K562 (cell line): ENCODE data around the gene IFI27L2.

Experiments used
- ETV5 ChIP-seq: sonication (generic); formaldehyde crosslinking; IDR thresholded peaks from 2 replicates; pipeline ENCODE4 v1.4.0; 2020; ENCODE audit warnings: low read depth, mild to moderate bottlenecking, missing genetic modification reagents
- HMG20B ChIP-seq: fragments of 250-450 bp; sonication (Bioruptor Pico); IDR thresholded peaks from 2 replicates; pipeline ENCODE4 v1.5.0; 2021; ENCODE audit warnings: mild to moderate bottlenecking
- RCOR1 ChIP-seq, 2 experiments: IDR thresholded peaks; 2 replicates each; pipeline ENCODE4 v1.6.1; 2012; ENCODE audit warnings: low read depth in 2 of 2, low read length in 2 of 2, borderline replicate concordance in 1 of 2, improper control_type of control experiment in 1 of 2
- ZEB2 ChIP-seq: fragments of 450-650 bp; IDR thresholded peaks from 2 replicates; pipeline ENCODE4 v1.6.1; 2016
- TF ChIP-seq, protein P1 (sequence below): fragments of 200-800 bp; sonication (Bioruptor generic); IDR thresholded peaks from 2 replicates; pipeline ENCODE4 v1.6.1; 2017; ENCODE audit warnings: missing genetic modification characterization, missing compliant biosample characterization
- TF ChIP-seq, protein P2 (sequence below), 2 experiments: fragments of 450-650 bp; conservative IDR thresholded peaks; 2 replicates each; pipeline ENCODE4 v1.6.1; 2017; ENCODE audit warnings: mild to moderate bottlenecking in 2 of 2, moderate library complexity in 2 of 2
- TF ChIP-seq, protein P3 (sequence below), 3 experiments: IDR thresholded peaks in 2 of 3; conservative IDR thresholded peaks in 1 of 3; 2 replicates each; pipeline ENCODE4 v1.5.1; 2011 to 2012; ENCODE audit warnings: low read length in 3 of 3, mild to moderate bottlenecking in 3 of 3, control low read depth in 2 of 3, improper control_type of control experiment in 1 of 3, inconsistent platforms in 1 of 3, low read depth in 1 of 3, mixed read lengths in 1 of 3, moderate library complexity in 1 of 3; ENCODE audit not compliant: insufficient read depth in 2 of 3

DNA sequence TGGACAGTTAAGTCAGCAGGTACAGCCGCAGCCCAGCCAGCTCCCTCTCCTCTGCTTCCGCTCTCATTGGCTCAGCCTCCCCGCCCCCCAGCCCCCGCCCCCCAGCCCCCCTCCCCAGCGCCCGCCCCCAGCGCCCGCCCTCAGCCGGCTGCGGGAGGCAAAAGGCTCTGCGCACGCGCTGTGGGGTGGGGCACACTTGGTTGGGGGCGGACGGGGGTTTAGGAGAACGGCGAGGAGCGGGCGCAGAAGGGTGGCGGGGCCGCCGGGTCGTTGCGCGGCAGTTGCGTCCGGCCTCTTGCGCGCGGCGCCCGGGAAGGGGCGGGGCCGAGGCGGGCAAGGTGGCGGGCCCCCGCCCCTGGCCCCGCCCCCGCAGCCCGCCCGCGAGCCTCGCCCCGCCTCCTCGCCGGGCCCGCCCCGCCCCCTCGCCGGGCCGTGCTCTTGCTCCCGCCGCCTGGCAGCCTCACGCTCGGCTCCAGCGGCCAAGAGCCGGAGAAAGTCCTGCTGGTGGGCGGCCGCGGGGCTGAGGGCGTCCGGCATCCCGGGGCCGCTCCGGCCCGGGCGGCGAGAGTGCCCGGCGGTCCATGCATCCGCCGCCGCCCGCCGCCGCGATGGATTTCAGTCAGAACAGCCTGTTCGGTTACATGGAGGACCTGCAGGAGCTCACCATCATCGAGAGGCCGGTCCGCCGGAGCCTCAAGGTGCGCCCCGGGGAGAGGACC, 44.6 kb upstream of the IFI27L2 start, which contains the start of gene PPP4R4:
- TF ChIP-seq RCOR1 (IDR thresholded peaks at IDR 0.05; ENCODE audit: borderline replicate concordance in 1 of 2, low read depth in 2 of 2, low read length in 2 of 2) (no peak), ETV5 (CRISPR knock-in tag) (no peak), HMG20B (CRISPR knock-in tag) (no peak), ZEB2 (no peak)
- TF ChIP-seq, protein P1, sequence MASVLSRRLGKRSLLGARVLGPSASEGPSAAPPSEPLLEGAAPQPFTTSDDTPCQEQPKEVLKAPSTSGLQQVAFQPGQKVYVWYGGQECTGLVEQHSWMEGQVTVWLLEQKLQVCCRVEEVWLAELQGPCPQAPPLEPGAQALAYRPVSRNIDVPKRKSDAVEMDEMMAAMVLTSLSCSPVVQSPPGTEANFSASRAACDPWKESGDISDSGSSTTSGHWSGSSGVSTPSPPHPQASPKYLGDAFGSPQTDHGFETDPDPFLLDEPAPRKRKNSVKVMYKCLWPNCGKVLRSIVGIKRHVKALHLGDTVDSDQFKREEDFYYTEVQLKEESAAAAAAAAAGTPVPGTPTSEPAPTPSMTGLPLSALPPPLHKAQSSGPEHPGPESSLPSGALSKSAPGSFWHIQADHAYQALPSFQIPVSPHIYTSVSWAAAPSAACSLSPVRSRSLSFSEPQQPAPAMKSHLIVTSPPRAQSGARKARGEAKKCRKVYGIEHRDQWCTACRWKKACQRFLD (CRISPR knock-in tag), result no peak
- TF ChIP-seq, protein P2, sequence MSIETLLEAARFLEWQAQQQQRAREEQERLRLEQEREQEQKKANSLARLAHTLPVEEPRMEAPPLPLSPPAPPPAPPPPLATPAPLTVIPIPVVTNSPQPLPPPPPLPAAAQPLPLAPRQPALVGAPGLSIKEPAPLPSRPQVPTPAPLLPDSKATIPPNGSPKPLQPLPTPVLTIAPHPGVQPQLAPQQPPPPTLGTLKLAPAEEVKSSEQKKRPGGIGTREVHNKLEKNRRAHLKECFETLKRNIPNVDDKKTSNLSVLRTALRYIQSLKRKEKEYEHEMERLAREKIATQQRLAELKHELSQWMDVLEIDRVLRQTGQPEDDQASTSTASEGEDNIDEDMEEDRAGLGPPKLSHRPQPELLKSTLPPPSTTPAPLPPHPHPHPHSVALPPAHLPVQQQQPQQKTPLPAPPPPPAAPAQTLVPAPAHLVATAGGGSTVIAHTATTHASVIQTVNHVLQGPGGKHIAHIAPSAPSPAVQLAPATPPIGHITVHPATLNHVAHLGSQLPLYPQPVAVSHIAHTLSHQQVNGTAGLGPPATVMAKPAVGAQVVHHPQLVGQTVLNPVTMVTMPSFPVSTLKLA (conservative IDR thresholded peaks at IDR 0.05), result no peak
- TF ChIP-seq, protein P3, sequence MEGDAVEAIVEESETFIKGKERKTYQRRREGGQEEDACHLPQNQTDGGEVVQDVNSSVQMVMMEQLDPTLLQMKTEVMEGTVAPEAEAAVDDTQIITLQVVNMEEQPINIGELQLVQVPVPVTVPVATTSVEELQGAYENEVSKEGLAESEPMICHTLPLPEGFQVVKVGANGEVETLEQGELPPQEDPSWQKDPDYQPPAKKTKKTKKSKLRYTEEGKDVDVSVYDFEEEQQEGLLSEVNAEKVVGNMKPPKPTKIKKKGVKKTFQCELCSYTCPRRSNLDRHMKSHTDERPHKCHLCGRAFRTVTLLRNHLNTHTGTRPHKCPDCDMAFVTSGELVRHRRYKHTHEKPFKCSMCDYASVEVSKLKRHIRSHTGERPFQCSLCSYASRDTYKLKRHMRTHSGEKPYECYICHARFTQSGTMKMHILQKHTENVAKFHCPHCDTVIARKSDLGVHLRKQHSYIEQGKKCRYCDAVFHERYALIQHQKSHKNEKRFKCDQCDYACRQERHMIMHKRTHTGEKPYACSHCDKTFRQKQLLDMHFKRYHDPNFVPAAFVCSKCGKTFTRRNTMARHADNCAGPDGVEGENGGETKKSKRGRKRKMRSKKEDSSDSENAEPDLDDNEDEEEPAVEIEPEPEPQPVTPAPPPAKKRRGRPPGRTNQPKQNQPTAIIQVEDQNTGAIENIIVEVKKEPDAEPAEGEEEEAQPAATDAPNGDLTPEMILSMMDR (IDR thresholded peaks at IDR 0.05 in 2 of 3, conservative IDR thresholded peaks at IDR 0.05 in 1 of 3; ENCODE audit: insufficient read depth in 2 of 3, low read depth in 1 of 3, low read length in 3 of 3), result no peak
